ENCODE data around the gene IFIT3.
"Not testable (repeated sequence)": the region's sequence is repeated elsewhere in the genome, so short reads cannot be mapped to it uniquely, and the experiment has no call there.

IFIT3 gene

GRCh38 chr10:89337484-89337883, 9.7 kb downstream of the IFIT3 start:
- no peak for DNase-seq (ENCODE audit: low spot score)

- no peak for DNase-seq (ENCODE audit: low spot score)
Measured at GRCh38 chr10:89338713-89339112, 10.9 kb downstream of the IFIT3 start.

GRCh38 chr10:89339875-89340274, 12.1 kb downstream of the IFIT3 start:
- no peak for DNase-seq (ENCODE audit: low spot score)

GRCh38 chr10:89341649-89342048, 13.9 kb downstream of the IFIT3 start:
- no peak for DNase-seq (ENCODE audit: low spot score)

- DNase-seq (ENCODE audit: low spot score) = peak; percentile 95
Measured at GRCh38 chr10:89342206-89342958, 14.6 kb downstream of the IFIT3 start.

GRCh38 chr10:89343089-89343767, 15.4 kb downstream of the IFIT3 start:
- DNase-seq (ENCODE audit: low spot score) = no peak

- DNase-seq (ENCODE audit: low spot score) = no peak
Measured at GRCh38 chr10:89344156-89344555, 16.4 kb downstream of the IFIT3 start.

- DNase-seq (ENCODE audit: low spot score) = no peak
Measured at GRCh38 chr10:89345367-89346000, 17.7 kb downstream of the IFIT3 start.

- DNase-seq (ENCODE audit: low spot score) = no peak
Measured at GRCh38 chr10:89346405-89347254, 18.8 kb downstream of the IFIT3 start.

GRCh38 chr10:89347701-89348457, 20.1 kb downstream of the IFIT3 start:
- DNase-seq (ENCODE audit: low spot score) = peak; percentile 75

GRCh38 chr10:89348481-89348880, 20.7 kb downstream of the IFIT3 start:
- DNase-seq (ENCODE audit: low spot score) = no peak

- DNase-seq (ENCODE audit: low spot score) = no peak
Measured at GRCh38 chr10:89348975-89349374, 21.2 kb downstream of the IFIT3 start.

- DNase-seq (ENCODE audit: low spot score) = not testable (repeated sequence)
Measured at GRCh38 chr10:89350631-89351315, 23.0 kb downstream of the IFIT3 start.

- DNase-seq (ENCODE audit: low spot score) = no peak
Measured at GRCh38 chr10:89351412-89351779, 23.6 kb downstream of the IFIT3 start.

- no peak for DNase-seq (ENCODE audit: low spot score)
Measured at GRCh38 chr10:89351780-89352597, 24.2 kb downstream of the IFIT3 start.

- no peak for DNase-seq (ENCODE audit: low spot score)
Measured at GRCh38 chr10:89352802-89353201, 25.0 kb downstream of the IFIT3 start.

GRCh38 chr10:89355394-89355931, 27.7 kb downstream of the IFIT3 start:
- no peak for DNase-seq (ENCODE audit: low spot score)

GRCh38 chr10:89357096-89357495, 29.3 kb downstream of the IFIT3 start:
- DNase-seq (ENCODE audit: low spot score) = no peak

- no peak for DNase-seq (ENCODE audit: low spot score)
Measured at GRCh38 chr10:89357975-89358374, 30.2 kb downstream of the IFIT3 start.

- no peak for DNase-seq (ENCODE audit: low spot score)
Measured at GRCh38 chr10:89360157-89360556, 32.4 kb downstream of the IFIT3 start.
